ENCODE results near the gene PMS2. TPM values are rescaled to one million over a fixed set of nuclear protein-coding genes. Genes with fewer than 3 reads are reported as not detected.

Gene PMS2
- total and polyA plus RNA-seq, 2 donors (not counting 3 experiments of a cell fraction or from before 2014, with no cell fraction given): 5.2 to 14.5 TPM

DNA sequence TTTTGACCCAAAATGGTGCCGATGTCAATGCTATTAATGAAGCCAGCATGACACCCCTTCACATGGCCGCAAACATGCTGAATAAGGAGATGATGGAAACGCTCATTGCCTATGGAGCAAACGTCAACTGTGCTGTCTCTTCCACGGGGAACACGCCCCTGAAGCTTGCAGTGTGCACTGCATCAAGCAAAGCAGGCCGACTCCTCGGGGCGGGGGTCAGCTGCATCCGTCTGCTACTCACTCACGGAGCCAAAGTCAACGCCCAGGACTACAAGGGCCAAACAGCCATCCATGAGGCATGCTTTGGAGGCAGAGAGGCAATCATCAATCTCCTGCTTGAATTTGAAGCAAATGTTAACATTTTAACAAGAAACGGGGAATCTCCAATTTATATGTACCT lies 26.8 kb upstream of the PMS2 start:
- no peak for FAIRE-seq

More for the DNA sequence above, 26.8 kb upstream of the PMS2 start:
- Histone ChIP-seq H3K27me3 (ENCODE audit: control insufficient read depth in 2 of 2, insufficient read depth in 2 of 2, low read length in 2 of 2) (no peaks in the 10 kb centered on the region), H2AFZ (ENCODE audit: low read depth, low read length) (no peak overlapping the region), H3K9me1 (replicated peaks; ENCODE audit: control insufficient read depth, extremely low read depth, insufficient read depth, low read length) (no peaks in the 10 kb centered on the region), H3K9ac (replicated peaks; ENCODE audit: extremely low read depth, insufficient read depth, low read length) (no peak overlapping the region), H3K4me1 (ENCODE audit: control insufficient read depth, extremely low read depth, insufficient read depth, low read length) (no peaks in the 10 kb centered on the region), H3K4me3 (replicated peaks in 1 of 3; ENCODE audit: insufficient read depth in 1 of 3, low read depth in 1 of 3, low read length in 3 of 3) (no peak overlapping the region), H3K79me2 (ENCODE audit: control insufficient read depth, insufficient read depth, low read length) (no peaks in the 10 kb centered on the region), H3K27ac (ENCODE audit: insufficient read depth, low read depth, low read length) (no peak overlapping the region), H4K20me1 (replicated peaks; ENCODE audit: control insufficient read depth, extremely low read depth, insufficient read depth, low read length) (no peaks in the 10 kb centered on the region), H3K36me3 (ENCODE audit: control insufficient read depth in 2 of 2, extremely low read depth in 1 of 2, insufficient read depth in 2 of 2, low read length in 2 of 2) (peaks cover 8 to 15% of the 10 kb centered on the region in 2 experiments), H3K4me2 (ENCODE audit: insufficient read depth, low read length) (no peak overlapping the region), H3K9me3 (replicated peaks; ENCODE audit: control insufficient read depth, insufficient read depth, low read length) (no peaks in the 10 kb centered on the region)
- TF ChIP-seq, protein P1, sequence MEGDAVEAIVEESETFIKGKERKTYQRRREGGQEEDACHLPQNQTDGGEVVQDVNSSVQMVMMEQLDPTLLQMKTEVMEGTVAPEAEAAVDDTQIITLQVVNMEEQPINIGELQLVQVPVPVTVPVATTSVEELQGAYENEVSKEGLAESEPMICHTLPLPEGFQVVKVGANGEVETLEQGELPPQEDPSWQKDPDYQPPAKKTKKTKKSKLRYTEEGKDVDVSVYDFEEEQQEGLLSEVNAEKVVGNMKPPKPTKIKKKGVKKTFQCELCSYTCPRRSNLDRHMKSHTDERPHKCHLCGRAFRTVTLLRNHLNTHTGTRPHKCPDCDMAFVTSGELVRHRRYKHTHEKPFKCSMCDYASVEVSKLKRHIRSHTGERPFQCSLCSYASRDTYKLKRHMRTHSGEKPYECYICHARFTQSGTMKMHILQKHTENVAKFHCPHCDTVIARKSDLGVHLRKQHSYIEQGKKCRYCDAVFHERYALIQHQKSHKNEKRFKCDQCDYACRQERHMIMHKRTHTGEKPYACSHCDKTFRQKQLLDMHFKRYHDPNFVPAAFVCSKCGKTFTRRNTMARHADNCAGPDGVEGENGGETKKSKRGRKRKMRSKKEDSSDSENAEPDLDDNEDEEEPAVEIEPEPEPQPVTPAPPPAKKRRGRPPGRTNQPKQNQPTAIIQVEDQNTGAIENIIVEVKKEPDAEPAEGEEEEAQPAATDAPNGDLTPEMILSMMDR (IDR thresholded peaks at IDR 0.05; ENCODE audit: extremely low read depth in 1 of 2, insufficient read depth in 1 of 2, low read depth in 1 of 2, low read length in 2 of 2): no peak
- TF ChIP-seq POLR2AphosphoS5 (IDR thresholded peaks at IDR 0.05; ENCODE audit: insufficient read depth, low read depth, low read length) (no peak), JUN (IDR thresholded peaks at IDR 0.05; ENCODE audit: borderline replicate concordance, insufficient read depth, insufficient read length, low read depth) (no peak), GATA2 (IDR thresholded peaks at IDR 0.05; ENCODE audit: insufficient read depth, insufficient read length, low read depth, low read length) (no peak), POLR2A (IDR thresholded peaks at IDR 0.05; ENCODE audit: low read depth, low read length) (no peak), EZH2 (IDR thresholded peaks at IDR 0.05; ENCODE audit: borderline replicate concordance, low read depth, low read length, severe bottlenecking) (no peak), FOS (IDR thresholded peaks at IDR 0.05; ENCODE audit: borderline replicate concordance, insufficient read depth, low read length) (no peak), MYC (IDR thresholded peaks at IDR 0.05; ENCODE audit: low read depth, low read length) (no peak)
- TF ChIP-seq, protein P2, sequence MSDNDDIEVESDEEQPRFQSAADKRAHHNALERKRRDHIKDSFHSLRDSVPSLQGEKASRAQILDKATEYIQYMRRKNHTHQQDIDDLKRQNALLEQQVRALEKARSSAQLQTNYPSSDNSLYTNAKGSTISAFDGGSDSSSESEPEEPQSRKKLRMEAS (IDR thresholded peaks at IDR 0.05; ENCODE audit: insufficient read depth, insufficient read length): no peak
- dilution Hi-C loops (cut with MboI; ENCODE audit: extremely low pct_ligation_motif_present, low sequenced_read_pairs) (no loop called here), intact Hi-C loops (cut with micrococcal nuclease) (no loop called here)
- POLR2A ChIA-PET: no interaction called here
- no peak for DNase-seq (ENCODE audit: low read depth, low spot score)
- BruUV-seq (replicated peaks): no TSS peak
- CTCF ChIA-PET: no interaction called here
